G401.6 (cell line): ENCODE results near the gene CREM.

ENCODE experiments used
- FAIRE-seq: peaks from 2 replicates; lab custom pipeline; 2012; peaks lifted over from hg19 to GRCh38; lab: Jason Lieb, UNC

CREM gene

DNA sequence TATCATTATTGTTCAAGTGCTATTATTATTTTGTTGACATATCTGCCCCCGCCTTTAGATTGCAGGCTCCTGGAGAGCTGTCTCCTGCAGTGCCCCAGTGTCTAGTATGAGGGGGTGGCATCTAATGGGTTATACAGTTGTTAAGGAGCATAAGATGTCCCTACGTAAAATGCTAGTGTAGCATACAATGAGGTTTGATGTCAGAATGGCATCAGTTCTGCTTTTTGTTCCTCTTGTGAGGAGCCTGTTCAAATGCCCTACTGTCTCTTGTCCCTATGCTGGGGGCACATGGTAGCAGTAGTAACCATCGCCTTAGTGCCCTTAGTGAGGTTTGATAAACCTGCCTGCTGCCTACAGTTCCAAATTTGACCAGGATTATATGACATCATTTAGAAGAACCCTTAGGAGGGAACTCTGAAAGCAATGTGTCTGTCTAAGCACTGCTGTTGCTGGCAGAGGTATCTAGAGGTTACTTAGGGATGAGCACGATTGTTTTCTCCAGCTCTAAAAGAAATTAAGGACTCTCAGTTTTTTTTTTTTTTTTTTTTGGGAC lies 9.7 kb downstream of the CREM start:
- no peak for FAIRE-seq

DNA sequence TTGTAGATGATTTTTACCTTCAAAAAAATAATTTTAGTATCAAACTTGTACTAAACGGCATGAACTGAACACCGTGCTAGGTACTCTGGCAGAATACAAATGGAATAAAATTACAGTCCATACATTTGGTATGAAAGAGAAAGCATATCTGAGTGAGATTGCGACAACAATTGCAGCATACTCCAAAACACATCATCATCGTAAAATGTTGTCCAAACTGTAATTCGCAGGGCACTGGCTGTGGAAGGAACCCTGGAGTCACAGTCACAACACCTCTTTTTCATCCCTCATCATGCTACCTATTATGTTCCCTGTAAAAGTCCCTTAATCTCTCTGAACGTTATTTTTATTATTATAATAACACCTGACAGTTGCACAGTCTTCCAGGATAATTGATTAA lies 13.5 kb downstream of the CREM start:
- no peak for FAIRE-seq

DNA sequence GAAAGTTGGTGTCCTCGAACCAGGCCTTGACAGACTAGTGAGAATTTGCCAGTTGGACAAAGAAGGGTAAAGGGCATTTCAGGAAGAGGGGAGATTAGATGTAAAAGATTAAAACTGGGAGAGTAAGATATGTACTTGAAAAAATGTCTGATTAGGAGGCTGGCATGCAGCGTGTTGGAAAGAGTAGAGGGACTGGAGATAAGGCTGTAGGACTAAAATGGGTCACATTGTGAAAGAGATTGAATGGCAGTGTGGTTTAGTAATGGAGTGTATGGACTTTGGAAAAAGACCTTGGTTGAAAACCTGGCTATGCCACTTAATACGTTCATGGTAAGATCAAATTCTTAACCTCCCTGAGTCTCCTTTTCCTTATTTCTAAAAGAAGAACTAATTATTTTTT lies 14.1 kb downstream of the CREM start:
- FAIRE-seq: no peak

GRCh38 chr10:35150308-35150707 lies 23.7 kb downstream of the CREM start:
- no peak for FAIRE-seq

- FAIRE-seq: no peak
Observed at GRCh38 chr10:35152992-35153391, 26.3 kb downstream of the CREM start.

- no peak for FAIRE-seq
Observed at GRCh38 chr10:35153716-35154115, 27.1 kb downstream of the CREM start.

DNA sequence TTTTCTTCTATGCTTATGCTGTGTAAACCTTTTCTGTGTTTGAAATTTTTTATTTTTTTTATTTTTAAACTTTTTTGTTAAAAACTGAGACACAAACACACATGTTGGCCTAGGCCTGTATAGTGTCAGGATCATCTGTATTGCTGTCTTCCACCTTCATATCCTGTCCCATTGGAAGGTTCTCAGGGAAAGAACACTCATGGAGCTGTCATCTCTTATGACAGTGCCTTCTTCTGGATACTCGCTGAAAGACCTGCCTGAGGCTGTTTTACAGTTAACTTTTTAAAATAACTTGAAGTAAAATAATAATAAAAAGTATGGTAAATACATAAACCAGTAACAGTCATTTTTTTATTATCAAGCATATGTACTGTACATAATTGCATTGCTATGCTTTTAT lies 34.1 kb downstream of the CREM start:
- FAIRE-seq: no peak

- no peak for FAIRE-seq
Observed at GRCh38 chr10:35161906-35162305, 35.3 kb downstream of the CREM start.

- no peak for FAIRE-seq
Observed at GRCh38 chr10:35165136-35165535, 38.5 kb downstream of the CREM start.

- no peak for FAIRE-seq
Observed at GRCh38 chr10:35165811-35166210, 39.2 kb downstream of the CREM start.

- no peak for FAIRE-seq
Observed at GRCh38 chr10:35166607-35167006, 40.0 kb downstream of the CREM start.

DNA sequence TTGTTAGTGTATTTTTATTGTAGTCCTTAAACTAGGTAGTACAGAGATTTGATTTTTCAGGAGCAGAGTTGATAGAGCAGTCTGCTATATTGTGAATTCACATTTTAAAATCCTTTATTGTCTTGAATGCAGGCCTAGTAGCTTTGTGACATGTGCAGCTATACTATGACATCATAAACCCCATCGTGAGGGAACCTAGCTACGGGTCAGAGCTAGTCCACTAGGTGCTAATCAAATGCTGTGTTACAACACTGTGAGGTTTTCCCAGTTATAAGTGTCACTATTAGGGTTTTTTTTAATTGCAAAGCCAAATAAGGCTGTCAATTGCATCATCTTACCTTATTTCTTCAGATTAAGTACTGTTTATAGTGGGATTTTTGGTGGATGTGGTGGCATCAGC lies 40.7 kb downstream of the CREM start:
- no peak for FAIRE-seq

DNA sequence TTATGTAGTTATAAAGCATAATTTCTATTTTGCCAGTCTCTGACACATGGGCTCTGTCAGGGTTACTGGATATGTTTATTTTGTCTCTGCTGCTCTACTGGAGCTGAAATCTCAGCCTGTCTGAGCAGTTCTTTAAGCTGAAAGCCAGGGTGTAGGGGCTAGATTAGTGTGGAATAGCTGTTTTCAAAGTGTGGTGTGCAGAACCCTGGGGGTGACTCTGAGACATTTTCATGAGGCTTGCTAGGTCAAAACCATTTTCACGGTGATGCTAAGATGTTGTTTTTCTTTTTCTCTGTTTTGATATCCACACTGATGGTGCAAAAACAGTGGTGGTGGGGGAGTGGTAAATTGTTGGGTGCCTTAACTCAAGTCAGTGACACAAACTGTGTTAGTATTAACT lies 45.5 kb downstream of the CREM start:
- FAIRE-seq: no peak

DNA sequence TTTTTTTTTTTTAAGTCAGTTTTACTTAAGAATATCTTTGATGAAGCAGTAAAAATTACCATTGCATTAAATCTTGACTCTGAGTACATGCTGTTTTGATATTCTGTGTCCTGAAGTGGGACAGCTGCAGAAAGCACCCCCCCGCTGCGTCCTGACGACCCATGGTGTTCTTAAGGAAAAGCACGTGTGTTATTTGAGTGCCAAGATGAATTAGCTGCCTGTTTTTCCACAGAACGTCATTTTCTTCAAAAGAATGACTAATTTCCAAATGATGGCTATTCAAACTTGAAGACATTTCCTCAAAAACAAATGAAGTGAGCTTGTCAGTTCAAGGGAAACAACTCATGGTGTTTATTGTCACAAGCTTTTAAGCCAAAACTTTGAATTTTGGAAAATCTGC lies 45.9 kb downstream of the CREM start:
- no peak for FAIRE-seq

DNA sequence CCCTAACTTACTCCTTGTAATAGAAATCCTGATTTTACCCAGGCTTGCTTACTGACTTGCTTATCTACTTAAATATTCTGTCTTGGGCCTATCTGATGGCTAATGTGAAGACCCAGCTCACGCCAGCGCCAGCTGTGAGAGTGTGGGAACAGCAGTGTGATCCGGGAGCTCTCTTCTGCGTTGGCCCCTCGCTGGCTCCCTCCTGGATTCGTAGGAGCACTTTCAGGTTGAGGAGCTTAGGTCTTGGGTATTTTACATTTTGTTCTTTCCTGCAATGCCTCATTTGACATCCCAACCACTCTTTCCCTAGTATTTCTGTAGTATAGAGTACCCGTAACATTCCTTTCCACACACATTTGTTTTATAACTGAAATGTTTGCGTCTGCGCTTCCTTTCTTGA lies 51.7 kb downstream of the CREM start:
- FAIRE-seq: no peak

DNA sequence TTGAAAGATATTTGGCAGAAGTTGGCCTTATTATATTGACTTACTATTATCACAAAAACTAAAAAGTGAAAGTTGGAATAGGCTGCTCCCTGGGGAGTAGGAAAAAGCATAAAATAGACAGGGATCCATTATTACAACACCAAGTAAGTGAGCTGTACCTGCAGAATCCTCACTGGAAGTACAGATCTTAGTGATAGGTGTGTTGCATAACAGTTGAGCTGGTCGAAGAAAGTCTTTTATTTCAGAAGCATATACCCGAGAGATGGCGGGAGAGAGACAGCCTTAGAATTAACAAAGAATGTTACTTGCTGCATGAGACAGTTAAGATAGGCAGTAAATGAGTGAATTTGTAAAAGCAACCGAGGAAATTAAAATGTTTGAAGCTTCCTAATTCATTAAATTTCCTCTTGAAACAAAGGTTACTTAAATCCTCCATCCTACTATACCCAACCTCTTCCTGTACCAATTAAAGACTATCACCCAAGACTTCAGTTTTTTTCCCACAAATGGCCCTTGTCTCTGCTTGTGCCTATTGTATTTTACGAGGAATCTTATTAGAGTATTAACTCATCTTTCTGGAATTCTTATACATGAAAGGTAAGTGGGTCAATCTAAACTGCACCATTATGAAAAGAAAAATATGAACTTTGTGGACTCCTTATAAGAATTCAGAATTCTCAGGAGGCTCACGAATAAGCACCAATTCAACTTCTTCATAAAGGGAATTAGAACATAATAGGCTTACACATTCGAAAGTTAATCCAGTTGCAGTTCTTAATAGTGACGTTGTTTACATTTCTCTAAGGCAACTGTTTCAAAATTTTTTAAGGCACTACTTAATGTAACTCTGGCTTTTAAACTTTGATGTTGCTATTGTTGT lies 56.2 kb downstream of the CREM start:
- FAIRE-seq: peak; percentile 72

DNA sequence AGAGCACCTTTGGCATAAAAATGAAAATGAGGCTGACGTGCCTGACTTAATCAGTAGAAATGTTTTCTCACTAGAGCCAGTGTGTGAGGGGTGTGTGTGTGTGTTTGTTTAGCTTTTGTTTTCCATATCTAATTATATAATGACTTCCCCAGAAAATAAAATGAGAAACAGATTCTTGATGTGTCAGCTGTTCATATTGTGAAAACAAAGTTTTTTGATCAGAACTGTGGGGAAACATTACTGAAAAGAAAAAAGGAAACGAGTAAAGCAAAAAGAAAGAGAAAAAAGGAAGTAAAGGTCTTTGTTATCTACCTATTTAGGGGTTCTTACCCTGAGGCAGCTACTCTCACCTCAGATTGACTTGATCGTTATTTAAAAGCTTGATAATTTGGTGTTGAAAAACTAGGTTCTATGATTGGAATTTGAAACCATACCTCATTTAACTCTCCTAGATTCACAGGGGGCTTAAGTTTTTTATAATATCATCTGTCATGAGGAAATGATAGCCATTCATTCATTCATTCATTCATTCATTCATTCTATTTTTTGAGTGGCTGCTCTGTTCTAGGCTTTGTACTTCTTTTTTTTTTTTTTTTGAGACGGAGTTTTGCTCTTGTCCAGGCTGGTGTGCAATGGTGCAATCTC lies 58.0 kb downstream of the CREM start:
- FAIRE-seq: peak; percentile 23

DNA sequence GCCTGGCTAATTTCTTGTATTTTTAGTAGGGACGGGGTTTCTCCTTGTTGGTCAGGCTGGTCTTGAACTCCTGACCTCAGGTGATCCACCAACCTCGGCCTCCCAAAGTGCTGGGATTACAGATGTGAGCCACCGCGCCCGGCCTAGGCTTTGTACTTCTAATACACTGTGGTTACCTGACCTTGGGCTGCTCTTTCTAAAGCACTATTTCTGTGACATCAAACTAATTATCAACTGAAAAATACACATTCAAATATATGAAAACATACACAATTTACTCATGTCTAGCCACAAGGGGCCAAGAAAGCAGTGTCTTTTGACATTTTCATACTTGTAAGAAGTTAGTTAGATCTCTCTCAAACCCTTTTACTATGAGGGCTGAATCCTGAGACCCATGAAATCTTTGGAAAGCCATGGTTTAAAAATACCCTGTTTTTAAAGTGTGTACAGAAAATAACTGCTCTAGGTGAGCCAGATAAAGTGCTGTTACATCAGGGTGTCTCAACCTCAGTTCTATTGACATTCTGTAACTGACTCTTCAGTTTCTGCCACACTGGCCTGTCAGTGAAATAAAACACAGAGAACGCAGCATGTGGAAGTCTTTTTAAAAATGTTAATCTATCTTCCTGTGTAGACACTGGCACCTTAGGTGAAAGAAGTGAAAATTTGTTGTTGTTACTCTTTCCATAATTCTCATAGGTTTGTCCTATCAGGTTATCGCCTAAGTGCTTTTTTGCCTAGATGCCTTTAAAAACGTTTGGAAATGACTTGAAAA lies 58.8 kb downstream of the CREM start:
- FAIRE-seq: no peak

DNA sequence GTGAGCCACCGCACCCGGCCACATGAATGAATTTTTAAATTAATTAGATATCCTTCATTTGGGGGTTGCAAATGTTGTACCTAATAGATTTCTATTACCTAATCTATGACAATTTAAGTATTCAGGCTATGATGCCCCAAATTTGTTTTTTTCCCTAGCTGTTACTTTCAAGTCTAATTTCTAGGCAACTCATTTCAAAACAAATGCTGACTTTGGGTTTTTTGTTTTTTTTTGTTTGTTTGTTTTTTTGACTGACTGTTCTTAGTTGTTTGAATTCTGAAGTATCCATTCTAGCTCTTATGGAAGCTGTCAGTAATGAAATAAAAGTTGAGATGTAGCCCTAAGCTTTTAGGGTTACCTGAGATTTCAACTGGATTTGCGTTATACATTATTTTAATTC lies 62.3 kb downstream of the CREM start:
- FAIRE-seq: no peak

DNA sequence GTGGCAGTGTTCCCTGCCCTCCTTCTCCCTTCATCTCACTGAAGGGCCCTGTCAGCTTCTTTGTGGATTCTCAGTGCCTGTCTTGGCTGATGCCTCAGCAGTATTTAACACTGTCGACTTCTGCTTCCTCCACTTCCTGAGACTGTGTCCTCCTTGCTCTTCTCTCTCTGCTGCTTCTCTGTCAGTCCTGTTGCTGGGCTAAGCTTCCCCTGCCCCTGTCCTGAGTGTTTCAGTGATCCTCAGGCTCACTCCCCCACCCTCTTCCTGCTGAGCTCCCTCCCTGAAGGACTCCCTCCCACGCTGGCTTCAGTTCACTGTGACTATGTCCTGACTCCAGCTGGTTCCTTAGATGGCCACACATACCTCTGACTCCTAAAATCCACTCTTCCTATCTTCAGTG lies 64.9 kb downstream of the CREM start:
- FAIRE-seq: no peak

GRCh38 chr10:35192645-35193249 lies 66.1 kb downstream of the CREM start:
- no peak for FAIRE-seq

- FAIRE-seq: no peak
Observed at GRCh38 chr10:35194471-35194870, 67.8 kb downstream of the CREM start.
